GM21737 (cell line): Measurements from ENCODE around the gene AGGF1.
"Not testable (repeated sequence)": the region's sequence is repeated elsewhere in the genome, so short reads cannot be mapped to it uniquely, and the experiment has no call there.

Experiments
- ATAC-seq: cut with Tn5 transposase; IDR thresholded peaks from one replicate; pipeline ENCODE4 v1.9.1; 2021; ENCODE audit warnings: mild to moderate bottlenecking, moderate library complexity; ENCODE audit not compliant: unreplicated experiment

The AGGF1 gene

DNA sequence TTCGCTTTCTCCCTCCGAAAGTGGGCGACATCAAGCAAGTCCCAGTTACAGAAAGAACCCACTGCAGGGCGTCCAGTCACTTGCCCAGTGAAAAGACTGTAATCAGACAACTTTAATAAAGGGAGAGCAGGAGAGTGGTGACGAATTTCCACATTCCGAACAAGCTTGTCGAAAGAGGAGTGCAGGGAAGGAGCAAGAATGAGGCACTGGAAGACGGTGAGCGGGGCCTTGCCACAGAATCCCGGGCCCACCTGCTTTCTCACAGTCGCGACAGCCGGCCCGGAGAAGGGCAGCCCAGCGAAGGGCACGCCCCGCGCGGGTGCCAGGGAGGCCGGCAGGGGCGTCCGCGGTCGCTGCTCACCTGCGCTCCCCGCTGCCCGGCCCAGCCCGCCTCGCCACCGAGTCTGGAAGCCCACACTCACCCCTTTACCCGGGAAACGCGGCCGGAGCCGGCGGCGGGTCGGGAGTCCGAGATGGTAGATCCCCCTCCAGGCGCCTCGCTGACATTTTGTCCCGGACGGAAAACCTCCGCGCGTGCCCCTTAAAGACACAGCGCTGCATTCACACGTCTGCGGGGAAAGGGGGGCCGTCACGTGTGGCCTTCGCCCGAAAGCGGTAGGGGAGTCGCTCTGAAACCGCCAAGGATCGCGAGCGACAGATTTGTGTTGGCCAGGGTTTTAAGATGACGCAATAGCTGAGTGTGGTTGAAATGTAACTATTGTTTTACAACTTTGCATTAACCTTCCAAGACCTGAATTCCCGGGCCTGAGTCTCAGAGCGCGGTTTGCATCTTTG is 56.7 kb downstream of the AGGF1 start, which contains the start of gene ZBED3:
Gene ZBED3, minus strand, starts transcription at position 597 of the 795 bp plus-strand sequence. CDS start 9,407 bp downstream, outside the sequence.
- peak; percentile 63 for ATAC-seq

- ATAC-seq = no peak
Measured at GRCh38 chr5:77087484-77088261, 57.5 kb downstream of the AGGF1 start.

DNA sequence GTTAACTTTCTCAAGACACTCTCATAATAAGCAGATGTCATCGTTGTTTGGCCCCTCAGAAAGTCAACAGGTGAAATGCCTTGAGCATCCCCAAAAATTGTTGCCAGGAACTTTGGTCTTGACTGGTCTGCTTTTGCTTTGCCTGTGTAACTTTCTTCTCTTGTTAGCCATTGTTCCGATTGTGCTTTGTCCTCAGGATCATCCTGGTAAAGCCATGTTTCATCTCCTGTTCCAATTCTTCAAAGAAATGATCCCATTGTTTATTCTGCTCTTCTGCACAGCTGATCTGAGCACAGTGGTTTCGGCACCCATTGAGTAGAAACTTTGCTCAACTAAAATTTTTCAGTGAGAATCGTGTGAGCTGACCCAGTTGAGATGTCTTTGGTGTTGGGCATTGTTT is 65.0 kb downstream of the AGGF1 start:
- ATAC-seq = no peak

GRCh38 chr5:77101298-77101697 is 71.1 kb downstream of the AGGF1 start:
- ATAC-seq = no peak

- no peak for ATAC-seq
Measured at GRCh38 chr5:77102549-77102948, 72.3 kb downstream of the AGGF1 start.

GRCh38 chr5:77103457-77103856 is 73.3 kb downstream of the AGGF1 start:
- ATAC-seq = no peak

GRCh38 chr5:77104813-77105212 is 74.6 kb downstream of the AGGF1 start:
- no peak for ATAC-seq

GRCh38 chr5:77107035-77107434 is 76.8 kb downstream of the AGGF1 start:
- ATAC-seq = not testable (repeated sequence)
